ES-I3 (cell line): Measurements from ENCODE around the gene MYO16.

Source experiments
- H3K36me3 ChIP-seq: 2 replicates; pipeline ENCODE4 v1.6.1; 2013; ENCODE audit warnings: mild to moderate bottlenecking, low read length, control low read depth, moderate library complexity; ENCODE audit not compliant: insufficient read depth
- H3K4me1 ChIP-seq: 2 replicates; pipeline ENCODE4 v1.6.1; 2013; ENCODE audit warnings: mild to moderate bottlenecking, control low read depth, low read length; ENCODE audit not compliant: insufficient read depth
- H3K9ac ChIP-seq: 2 replicates; pipeline ENCODE4 v1.6.1; 2013; ENCODE audit warnings: low read depth, mild to moderate bottlenecking, low read length, moderate library complexity
- H3K9me3 ChIP-seq: 2 replicates; pipeline ENCODE4 v1.6.1; 2013; ENCODE audit warnings: mild to moderate bottlenecking, low read length, moderate library complexity; ENCODE audit not compliant: control insufficient read depth, insufficient read depth

Gene MYO16

DNA sequence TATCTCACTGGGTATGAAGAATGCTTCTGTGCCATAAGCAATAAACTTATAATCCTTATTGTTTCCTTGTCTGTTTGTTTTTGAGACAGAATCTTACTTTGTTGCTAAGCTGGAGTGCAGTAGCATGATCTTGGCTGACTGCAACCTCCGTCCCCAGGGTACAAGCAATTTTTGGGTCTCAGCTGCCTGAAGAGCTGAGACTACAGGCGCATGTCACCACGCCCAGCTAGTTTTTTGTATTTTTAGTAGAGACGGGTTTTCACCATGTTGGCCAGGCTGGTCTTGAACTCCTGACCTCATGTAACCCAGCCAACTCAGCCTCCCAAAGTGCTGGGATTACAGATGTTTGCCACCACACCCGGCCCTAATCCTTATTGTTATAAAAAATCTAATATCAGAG is 112.5 kb downstream of the MYO16 start:
- Histone ChIP-seq H3K9me3 (peaks cover 9% of the 10 kb centered on the region), H3K36me3 (no peaks in the 10 kb centered on the region), H3K9ac (no peak overlapping the region), H3K4me1 (no peaks in the 10 kb centered on the region)

- peaks cover 9% of the 10 kb centered on the region for H3K9me3 ChIP-seq
- H3K9ac ChIP-seq = no peak overlapping the region
Observed at GRCh38 chr13:108742701-108743451, 113.5 kb downstream of the MYO16 start.

DNA sequence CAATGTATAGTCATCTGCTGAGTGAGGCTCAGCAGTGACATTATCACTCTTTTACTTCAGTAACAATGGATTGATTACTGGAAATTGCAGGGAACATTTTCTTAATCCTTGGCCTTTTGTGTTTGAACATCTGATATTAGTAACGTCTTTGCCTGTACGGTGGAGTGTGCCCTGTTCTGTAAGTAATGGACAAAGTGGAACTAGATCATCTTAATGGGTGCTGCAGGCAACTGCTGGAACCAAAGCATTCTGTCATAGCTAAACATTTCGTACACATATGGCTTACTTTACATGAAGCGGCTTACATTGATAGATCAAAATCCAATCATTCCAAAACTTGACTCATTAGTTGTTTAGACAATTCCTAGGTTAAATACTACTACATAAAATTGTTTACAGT is 114.1 kb downstream of the MYO16 start:
- H3K9me3 ChIP-seq = peaks cover 9% of the 10 kb centered on the region
- H3K9ac ChIP-seq = no peak overlapping the region
- no peaks in the 10 kb centered on the region for H3K36me3 ChIP-seq
- no peaks in the 10 kb centered on the region for H3K4me1 ChIP-seq

More at GRCh38 chr13:108742701-108743451, 113.5 kb downstream of the MYO16 start:
- Histone ChIP-seq H3K36me3 (no peaks in the 10 kb centered on the region), H3K4me1 (no peaks in the 10 kb centered on the region)

- Histone ChIP-seq H3K9me3 (no peaks in the 10 kb centered on the region; the same call in 1 of the 2 replicates), H3K9ac (no peak overlapping the region), H3K36me3 (no peaks in the 10 kb centered on the region), H3K4me1 (no peaks in the 10 kb centered on the region)
Observed at GRCh38 chr13:108747843-108748242, 118.4 kb downstream of the MYO16 start.

DNA sequence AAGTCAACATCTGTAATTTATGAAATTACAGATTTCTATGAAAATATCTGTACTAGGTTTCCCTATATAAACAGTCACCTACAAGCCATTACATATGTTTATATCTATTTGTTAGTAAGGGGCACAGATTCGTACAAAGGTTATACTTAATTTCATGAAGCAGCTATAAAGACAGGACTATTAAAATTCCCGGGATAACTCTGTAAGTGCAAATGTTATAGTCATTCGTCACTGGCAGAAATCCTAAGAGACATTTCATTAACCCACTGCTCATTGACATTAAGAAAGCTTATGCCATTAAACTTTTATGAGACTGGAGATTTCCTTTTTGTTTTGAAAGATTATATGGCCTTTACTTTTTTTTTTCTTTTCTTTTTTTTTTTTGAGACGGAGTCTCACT is 122.9 kb downstream of the MYO16 start:
- H3K9ac ChIP-seq = no peak overlapping the region
- H3K9me3 ChIP-seq = no peaks in the 10 kb centered on the region
- H3K36me3 ChIP-seq = no peaks in the 10 kb centered on the region
- H3K4me1 ChIP-seq = no peaks in the 10 kb centered on the region

DNA sequence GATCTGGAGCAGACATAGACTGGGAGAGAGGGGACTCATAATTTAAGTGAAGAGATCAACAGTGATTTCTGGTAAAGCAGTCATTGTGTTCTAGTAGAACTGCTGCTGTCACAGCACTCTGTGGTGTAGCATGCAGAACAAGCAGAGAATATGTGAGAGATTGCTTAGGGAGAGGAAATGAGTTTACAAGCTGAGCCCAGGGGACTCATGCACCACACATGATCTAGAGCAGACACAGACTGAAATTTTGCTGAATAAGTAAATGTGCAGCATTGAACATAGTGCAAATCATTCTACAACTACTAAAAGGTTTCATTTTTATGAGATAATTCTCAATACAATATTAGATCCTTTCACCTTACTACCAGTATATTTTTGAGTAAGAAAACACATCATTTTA is 125.7 kb downstream of the MYO16 start:
- no peaks in the 10 kb centered on the region for H3K36me3 ChIP-seq
- H3K9me3 ChIP-seq = no peaks in the 10 kb centered on the region
- no peak overlapping the region for H3K9ac ChIP-seq
- no peaks in the 10 kb centered on the region for H3K4me1 ChIP-seq

- Histone ChIP-seq H3K4me1 (no peaks in the 10 kb centered on the region), H3K36me3 (no peaks in the 10 kb centered on the region), H3K9me3 (no peaks in the 10 kb centered on the region), H3K9ac (no peak overlapping the region)
Observed at GRCh38 chr13:108760129-108760528, 130.7 kb downstream of the MYO16 start.

DNA sequence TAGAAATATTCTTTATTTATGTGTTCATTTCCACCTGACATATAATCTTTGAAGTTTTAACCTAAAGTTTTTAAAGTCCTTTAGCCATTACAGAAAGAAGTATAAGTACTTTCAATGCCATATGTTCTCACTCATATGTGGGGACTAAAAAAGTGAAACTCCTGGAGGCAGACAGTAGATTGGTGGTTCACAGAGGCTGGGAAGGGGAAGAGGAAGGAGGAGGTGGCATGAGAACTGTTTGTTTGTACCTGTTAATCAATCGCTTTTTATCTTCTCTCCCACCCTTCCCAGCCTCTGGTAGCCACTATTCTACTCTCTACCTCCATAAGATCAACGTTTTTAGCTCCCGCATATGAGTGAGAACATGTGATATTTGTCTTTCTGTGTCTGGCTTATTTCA is 131.1 kb downstream of the MYO16 start:
- no peak overlapping the region for H3K9ac ChIP-seq
- H3K36me3 ChIP-seq = no peaks in the 10 kb centered on the region
- no peaks in the 10 kb centered on the region for H3K4me1 ChIP-seq
- no peaks in the 10 kb centered on the region for H3K9me3 ChIP-seq

GRCh38 chr13:108768035-108768434 is 138.6 kb downstream of the MYO16 start:
- Histone ChIP-seq H3K9ac (no peak overlapping the region), H3K36me3 (no peaks in the 10 kb centered on the region), H3K9me3 (no peaks in the 10 kb centered on the region; the same call in 1 of the 2 replicates), H3K4me1 (no peaks in the 10 kb centered on the region)

GRCh38 chr13:108769213-108770070 is 140.0 kb downstream of the MYO16 start:
- Histone ChIP-seq H3K9me3 (no peaks in the 10 kb centered on the region; the same call in 1 of the 2 replicates), H3K9ac (no peak overlapping the region), H3K4me1 (no peaks in the 10 kb centered on the region), H3K36me3 (no peaks in the 10 kb centered on the region)

- no peak overlapping the region for H3K9ac ChIP-seq
- H3K36me3 ChIP-seq = no peaks in the 10 kb centered on the region
- H3K4me1 ChIP-seq = peaks cover 3% of the 10 kb centered on the region; the same call in 1 of the 2 replicates
- no peaks in the 10 kb centered on the region for H3K9me3 ChIP-seq
Observed at GRCh38 chr13:108775597-108775996, 146.2 kb downstream of the MYO16 start.

DNA sequence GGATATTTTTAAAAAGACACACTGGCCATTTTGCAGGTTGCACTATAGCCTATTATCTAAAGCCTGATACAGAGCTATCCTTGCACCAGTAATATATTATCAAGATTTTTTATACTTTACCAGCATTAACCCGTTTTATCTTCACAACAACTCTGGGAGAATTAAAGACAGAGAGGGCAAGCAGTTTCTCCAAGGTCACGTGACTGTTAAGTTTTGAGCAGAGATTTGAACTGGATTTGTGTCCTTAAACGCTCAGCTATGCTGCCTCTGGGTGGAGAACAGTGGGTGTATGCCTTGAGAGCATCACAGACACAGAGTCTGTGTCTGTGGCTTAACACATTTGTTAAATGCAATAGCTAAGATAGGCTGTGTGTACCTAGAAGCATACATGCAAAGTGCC is 147.2 kb downstream of the MYO16 start:
- H3K36me3 ChIP-seq = no peaks in the 10 kb centered on the region
- H3K9me3 ChIP-seq = no peaks in the 10 kb centered on the region

DNA sequence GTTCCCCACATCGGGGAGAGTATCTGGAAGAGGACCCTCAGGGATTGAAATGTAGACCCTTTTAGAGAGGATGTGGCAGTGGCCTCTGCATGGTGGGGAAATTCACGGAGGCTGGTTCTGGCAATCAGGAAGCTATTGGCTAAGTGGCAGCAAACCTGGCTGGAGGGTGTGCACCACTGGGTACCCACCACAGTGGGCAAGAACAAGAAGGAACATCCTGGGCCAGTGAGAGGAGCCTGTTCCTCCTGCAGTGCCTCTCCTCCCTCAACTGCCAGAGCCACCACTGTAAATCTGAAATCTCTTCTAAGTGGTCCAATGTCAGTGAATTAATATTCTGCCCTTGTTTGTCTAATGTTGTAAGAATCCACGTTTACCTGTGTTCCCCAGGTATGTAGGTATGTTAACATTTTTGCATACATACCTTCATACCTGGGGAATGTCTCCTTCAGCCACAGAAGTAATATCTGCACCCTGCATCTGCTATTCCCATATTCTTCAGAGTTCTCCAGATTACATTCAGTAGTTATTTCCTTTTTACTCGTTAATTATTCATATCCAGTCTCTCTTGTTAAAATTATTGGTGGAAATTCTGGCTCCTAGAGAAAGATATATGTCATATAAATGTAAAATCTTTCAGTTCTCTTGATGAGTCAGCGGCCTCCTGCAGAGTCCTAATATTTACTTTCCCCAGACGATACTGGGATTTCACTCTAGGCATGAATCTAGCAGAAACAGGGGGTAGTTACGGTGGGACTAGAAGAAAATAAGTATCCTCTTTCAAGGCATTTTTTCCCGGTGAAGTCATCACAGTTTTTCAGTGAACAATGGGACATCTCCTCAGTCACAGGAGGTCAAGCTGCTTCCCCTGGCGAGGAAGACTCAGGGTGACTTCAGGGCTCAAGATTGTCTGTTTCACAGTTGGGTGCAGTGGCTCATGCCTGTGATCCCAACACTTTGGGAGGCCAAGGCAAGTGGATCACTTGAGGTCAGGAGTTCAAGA is 148.3 kb downstream of the MYO16 start:
- Histone ChIP-seq H3K9me3 (no peaks in the 10 kb centered on the region), H3K4me1 (peaks cover 3% of the 10 kb centered on the region; the same call in 1 of the 2 replicates), H3K36me3 (no peaks in the 10 kb centered on the region), H3K9ac (no peak overlapping the region)

More for the DNA sequence above, 147.2 kb downstream of the MYO16 start:
- H3K9ac ChIP-seq = no peak overlapping the region
- peaks cover 3% of the 10 kb centered on the region; the same call in 1 of the 2 replicates for H3K4me1 ChIP-seq

DNA sequence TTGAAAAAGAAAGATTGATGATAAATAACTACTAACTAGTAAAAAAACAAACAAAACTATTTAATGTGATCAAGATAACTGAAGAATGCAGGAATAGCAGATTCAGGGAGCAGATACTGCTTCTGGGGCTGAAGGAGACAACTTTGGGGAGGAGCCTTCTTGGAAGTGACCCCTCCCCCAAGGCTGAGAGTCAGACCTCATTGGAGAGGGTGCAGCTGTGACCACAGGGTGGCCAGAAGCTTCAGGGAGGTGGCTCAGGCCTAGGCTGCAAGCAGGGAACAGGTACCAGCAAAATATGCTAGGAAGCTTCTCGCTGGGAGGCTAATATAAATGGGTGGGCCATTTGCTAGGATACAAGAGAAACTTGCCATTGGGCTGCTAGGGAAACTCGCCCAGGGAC is 149.9 kb downstream of the MYO16 start:
- Histone ChIP-seq H3K36me3 (no peaks in the 10 kb centered on the region), H3K9ac (no peak overlapping the region), H3K4me1 (peaks cover 3% of the 10 kb centered on the region; the same call in 1 of the 2 replicates), H3K9me3 (no peaks in the 10 kb centered on the region; the same call in 1 of the 2 replicates)
